Gastroesophageal sphincter (tissue), 3 donors: ENCODE measurements around the gene ZNF296.

ENCODE experiments used
- CTCF ChIP-seq, 4 experiments: fragments of 200-600 bp in 2 of 4; fragments of 450-650 bp in 2 of 4; sonication (generic) in 1 of 4; IDR thresholded peaks; one replicate each; pipeline ENCODE4 v1.5.1; 2017 to 2019; ENCODE audit warnings: antibody characterized with exemption in 4 of 4, mild to moderate bottlenecking in 2 of 4, moderate library complexity in 2 of 4
- EP300 ChIP-seq: sonication (generic); formaldehyde crosslinking; IDR thresholded peaks from one replicate; pipeline ENCODE4 v1.6.1; 2017; ENCODE audit warnings: antibody characterized with exemption, mild to moderate bottlenecking
- POLR2A ChIP-seq, 2 donors: fragments of 450-650 bp; IDR thresholded peaks; one replicate each; pipeline ENCODE4 v1.6.1; 2017; ENCODE audit warnings: antibody characterized with exemption in 2 of 2, mild to moderate bottlenecking in 2 of 2, moderate library complexity in 1 of 2
- POLR2AphosphoS5 ChIP-seq: sonication (generic); formaldehyde crosslinking; IDR thresholded peaks from one replicate; pipeline ENCODE4 v1.6.1; 2017; ENCODE audit warnings: antibody characterized with exemption

- TF ChIP-seq POLR2A (IDR thresholded peaks at IDR 0.05) (no peak), CTCF (IDR thresholded peaks at IDR 0.05) (no peak), POLR2AphosphoS5 (no peak), EP300 (no peak)
Observed at GRCh38 chr19:45090034-45090433, 13.8 kb upstream of the ZNF296 start.
